ENCODE data around the gene CACNA1H.
"Not testable (repeated sequence)": the region's sequence is repeated elsewhere in the genome, so short reads cannot be mapped to it uniquely, and the experiment has no call there.

The CACNA1H gene

DNA sequence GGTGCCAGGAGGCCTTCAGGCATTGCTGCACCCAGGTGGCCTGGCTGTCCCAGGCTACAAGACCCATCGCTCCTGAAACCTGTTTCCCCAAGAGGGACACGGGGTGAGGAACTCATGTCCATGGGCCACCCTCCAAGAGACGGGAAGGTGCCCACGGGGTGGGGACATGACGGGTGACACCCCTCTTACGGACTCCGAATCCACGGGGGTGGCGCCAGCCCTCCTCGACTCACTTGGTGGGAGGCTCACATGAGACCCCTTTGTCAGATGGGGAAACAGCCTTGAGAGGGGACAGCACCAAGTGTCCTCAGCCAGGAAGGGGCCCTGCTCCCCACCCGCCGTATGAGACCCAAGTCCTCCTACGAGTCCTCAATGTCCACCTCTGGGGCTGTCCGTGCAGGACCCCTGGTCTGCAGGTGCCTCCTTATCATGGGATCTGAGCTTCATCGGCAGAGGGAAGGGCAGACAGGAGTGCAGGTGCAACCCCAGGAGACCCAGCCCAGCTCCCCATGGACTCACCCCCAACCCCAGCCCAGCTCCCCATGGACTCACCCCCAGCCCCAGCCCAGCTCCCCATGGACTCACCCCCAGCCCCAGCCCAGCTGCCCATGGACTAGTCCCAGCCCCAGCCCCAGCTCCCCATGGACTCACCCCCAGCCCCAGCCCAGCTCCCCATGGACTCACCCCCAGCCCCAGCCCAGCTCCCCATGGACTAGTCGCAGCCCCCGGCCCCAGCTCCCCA, 77.7 kb downstream of the CACNA1H start:
- not testable (repeated sequence) for DNase-seq

GRCh38 chr16:1231301-1231700, 78.4 kb downstream of the CACNA1H start:
- not testable (repeated sequence) for DNase-seq

DNA sequence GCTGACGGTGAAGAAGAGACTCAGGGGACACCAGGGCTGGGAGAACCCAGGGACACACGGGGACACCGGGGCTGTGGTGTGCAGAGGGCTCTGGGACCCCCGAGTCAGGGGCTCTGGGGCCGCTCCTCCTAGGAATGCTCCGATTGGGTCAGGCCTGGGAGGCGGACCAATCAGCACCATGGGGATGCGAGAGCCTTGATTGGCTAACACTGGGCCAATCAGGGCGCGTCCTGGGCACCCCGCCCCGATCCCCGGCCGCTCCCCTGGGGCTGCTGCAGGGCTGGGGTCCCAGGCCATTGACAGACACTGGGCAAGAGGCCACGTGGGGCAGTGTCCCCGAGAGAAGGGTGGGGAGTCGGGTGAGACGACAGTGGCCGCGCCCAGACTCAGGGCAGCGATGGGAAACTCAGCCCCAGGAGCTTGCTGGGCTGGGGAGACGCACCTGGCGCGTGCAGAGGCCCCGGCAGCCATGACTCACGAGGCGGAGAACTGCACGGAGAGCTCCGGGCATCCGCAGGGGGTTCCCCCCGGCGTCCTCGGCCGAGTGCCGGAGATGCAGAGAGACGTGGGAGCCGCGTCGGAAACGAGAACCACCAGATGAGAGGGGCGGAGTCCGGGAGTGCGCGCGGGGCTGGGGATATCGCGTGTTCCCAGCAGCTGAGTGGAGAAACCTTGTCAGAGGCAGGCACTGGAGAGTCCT, 79.3 kb downstream of the CACNA1H start:
- not testable (repeated sequence) for DNase-seq

DNA sequence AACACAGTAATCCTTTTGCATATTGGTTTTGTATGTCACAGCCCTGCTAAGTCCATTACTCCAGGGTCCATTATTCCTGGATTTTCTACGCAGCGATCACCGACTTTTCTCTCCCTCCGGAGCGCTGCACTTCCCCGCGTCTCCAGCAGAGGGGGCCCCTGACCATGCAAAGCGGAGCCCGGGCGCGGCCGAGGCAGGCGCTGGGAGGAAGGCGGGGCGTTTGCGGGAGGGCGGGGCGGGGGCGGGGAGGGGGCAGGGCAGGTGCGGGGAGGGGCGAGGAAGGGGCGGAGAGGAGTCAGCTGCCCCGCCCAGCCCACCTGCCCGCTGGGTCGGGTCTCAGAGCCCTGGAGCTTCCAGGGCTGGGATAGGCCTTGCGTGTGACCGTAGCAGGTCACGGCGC, 83.8 kb downstream of the CACNA1H start:
- DNase-seq = not testable (repeated sequence)

GRCh38 chr16:1237990-1238389, 85.1 kb downstream of the CACNA1H start:
- DNase-seq = no peak

DNA sequence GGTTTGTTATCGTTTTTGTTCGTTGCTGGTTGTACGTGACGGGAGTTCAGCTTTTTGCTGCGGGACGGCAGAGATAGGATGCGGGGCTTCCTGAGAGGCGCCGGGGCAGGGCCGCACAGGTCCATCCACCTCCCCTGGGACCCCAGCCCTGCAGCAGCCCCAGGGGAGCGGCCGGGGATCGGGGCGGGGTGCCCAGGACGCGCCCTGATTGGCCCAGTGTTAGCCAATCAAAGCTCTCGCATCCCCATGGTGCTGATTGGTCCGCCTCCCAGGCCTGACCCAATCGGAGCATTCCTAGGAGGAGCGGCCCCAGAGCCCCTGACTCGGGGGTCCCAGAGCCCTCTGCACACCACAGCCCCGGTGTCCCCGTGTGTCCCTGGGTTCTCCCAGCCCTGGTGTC, 86.0 kb downstream of the CACNA1H start:
- DNase-seq = not testable (repeated sequence)

- DNase-seq = not testable (repeated sequence)
These were observed 86.7 kb downstream of the CACNA1H start for GRCh38 chr16:1239575-1239974.

- DNase-seq = not testable (repeated sequence)
These were observed 87.5 kb downstream of the CACNA1H start, which contains the start of gene TPSAB1 for GRCh38 chr16:1240436-1240835. Gene TPSAB1 (plus strand): TSS chr16:1240705. CDS start chr16:1240939, 234 bp downstream.

GRCh38 chr16:1241081-1241480, 88.2 kb downstream of the CACNA1H start:
- not testable (repeated sequence) for DNase-seq

- not testable (repeated sequence) for DNase-seq
These were observed 90.5 kb downstream of the CACNA1H start for GRCh38 chr16:1243363-1243762.

- not testable (repeated sequence) for DNase-seq
These were observed 91.3 kb downstream of the CACNA1H start for GRCh38 chr16:1243907-1244850.

DNA sequence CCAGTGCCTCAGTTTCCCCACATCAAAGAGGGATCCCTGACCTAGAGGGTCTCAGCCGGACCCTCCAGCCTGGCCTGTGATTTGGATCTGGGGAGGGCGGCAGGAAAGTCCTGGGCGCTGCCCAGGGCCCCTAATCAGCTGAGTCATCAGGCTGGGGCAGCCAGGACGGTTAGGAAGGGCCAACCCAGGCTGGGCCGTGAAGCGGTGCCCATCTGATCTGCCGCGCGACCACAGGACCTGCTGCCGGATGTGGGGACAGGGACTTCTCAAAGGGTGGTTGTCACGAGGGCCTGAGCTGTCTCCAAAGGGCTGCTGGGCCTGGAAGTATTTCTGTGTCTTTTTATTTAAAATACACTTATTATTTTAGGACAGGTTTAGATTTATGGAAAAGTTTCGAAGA, 92.0 kb downstream of the CACNA1H start:
- peak; percentile 31 for DNase-seq

GRCh38 chr16:1245452-1246020, 92.6 kb downstream of the CACNA1H start:
- no peak for DNase-seq

- DNase-seq = not testable (repeated sequence)
These were observed 95.1 kb downstream of the CACNA1H start for GRCh38 chr16:1247903-1248537.

DNA sequence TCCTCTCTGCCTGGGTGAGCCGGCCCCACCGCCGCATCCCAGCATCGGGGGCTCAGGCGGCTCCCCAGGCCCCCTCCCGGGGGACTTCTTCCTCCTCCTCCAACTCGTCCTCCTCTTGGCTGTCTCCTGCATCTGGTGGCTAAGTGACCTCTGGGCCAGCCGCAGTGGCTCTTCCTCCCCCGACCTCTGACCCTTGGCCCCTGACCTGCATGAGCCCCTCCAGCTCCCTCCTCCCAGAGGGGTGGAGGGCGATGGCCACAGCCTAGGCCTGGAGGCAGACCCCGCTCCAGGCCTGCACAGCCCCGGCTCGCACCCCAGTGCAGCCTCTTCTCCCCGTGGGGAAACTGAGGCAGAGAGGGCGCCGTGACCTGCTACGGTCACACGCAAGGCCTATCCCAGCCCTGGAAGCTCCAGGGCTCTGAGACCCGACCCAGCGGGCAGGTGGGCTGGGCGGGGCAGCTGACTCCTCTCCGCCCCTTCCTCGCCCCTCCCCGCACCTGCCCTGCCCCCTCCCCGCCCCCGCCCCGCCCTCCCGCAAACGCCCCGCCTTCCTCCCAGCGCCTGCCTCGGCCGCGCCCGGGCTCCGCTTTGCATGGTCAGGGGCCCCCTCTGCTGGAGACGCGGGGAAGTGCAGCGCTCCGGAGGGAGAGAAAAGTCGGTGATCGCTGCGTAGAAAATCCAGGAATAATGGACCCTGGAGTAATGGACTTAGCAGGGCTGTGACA, 96.3 kb downstream of the CACNA1H start:
- not testable (repeated sequence) for DNase-seq

DNA sequence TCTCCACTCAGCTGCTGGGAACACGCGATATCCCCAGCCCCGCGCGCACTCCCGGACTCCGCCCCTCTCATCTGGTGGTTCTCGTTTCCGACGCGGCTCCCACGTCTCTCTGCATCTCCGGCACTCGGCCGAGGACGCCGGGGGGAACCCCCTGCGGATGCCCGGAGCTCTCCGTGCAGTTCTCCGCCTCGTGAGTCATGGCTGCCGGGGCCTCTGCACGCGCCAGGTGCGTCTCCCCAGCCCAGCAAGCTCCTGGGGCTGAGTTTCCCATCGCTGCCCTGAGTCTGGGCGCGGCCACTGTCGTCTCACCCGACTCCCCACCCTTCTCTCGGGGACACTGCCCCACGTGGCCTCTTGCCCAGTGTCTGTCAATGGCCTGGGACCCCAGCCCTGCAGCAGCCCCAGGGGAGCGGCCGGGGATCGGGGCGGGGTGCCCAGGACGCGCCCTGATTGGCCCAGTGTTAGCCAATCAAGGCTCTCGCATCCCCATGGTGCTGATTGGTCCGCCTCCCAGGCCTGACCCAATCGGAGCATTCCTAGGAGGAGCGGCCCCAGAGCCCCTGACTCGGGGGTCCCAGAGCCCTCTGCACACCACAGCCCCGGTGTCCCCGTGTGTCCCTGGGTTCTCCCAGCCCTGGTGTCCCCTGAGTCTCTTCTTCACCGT, 100.9 kb downstream of the CACNA1H start:
- not testable (repeated sequence) for DNase-seq

GRCh38 chr16:1254821-1255220, 101.9 kb downstream of the CACNA1H start:
- DNase-seq = not testable (repeated sequence)

DNA sequence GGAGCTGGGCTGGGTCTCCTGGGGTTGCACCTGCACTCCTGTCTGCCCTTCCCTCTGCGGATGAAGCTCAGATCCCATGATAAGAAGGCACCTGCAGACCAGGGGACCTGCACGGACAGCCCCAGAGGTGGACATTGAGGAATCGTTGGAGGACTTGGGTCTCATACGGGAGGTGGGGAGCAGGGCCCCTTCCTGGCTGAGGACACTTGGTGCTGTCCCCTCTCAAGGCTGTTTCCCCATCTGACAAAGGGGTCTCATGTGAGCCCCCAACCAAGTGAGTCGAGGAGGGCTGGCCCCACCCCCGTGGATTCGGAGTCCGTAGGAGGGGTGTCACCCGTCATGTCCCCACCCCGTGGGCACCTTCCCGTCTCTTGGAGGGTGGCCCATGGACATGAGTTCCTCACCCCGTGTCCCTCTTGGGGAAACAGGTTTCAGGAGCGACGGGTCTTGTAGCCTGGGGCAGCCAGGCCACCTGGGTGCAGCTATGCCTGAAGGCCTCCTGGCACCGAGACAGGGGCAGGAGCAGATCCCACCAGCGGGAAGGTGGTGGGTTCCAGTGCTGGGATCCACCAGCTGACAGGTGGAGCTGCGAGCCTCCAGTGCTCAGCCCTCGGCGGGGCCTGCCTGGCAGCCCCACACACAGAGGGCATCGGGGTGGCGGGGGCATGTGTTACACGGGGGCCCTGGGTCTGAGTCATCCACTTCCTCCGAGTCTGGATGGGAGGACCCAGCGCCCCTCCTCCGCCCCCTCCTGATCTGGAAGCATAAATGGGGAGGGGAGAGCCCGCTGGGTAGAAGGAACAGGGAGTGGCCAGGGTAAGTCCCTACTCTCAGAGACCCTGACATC, 102.6 kb downstream of the CACNA1H start, which contains the start of gene TPSD1:
Gene TPSD1, plus strand, starts transcription at position 794 of the 847 bp plus-strand sequence. CDS start 212 bp downstream, outside the sequence.
- not testable (repeated sequence) for DNase-seq

- DNase-seq = not testable (repeated sequence)
These were observed 103.5 kb downstream of the CACNA1H start for GRCh38 chr16:1256296-1256873.
